Caco-2 (cell line): ENCODE results near the gene AURKAIP1. TPM values are rescaled to one million over a fixed set of nuclear protein-coding genes. Genes with fewer than 3 reads are reported as not detected.

Experiments
- BruUV-seq: library from RNA; stranded (reverse); fragments of 400-500 nt; replicated peaks from 2 replicates; lab custom pipeline; 2021; lab: Mats Ljungman, UMichigan
- CTCF ChIA-PET: fragments of 300-600 bp; sonication (Branson Sonifier 250); formaldehyde crosslinking; loops from one replicate; lab custom pipeline; 2022; ENCODE audit warnings: antibody characterized with exemption; lab: Charles Lee
- POLR2A ChIA-PET: fragments of 300-600 bp; sonication (Branson Sonifier 250); formaldehyde crosslinking; loops from one replicate; lab custom pipeline; 2022; ENCODE audit warnings: antibody characterized with exemption; lab: Charles Lee
- DNase-seq, 2 experiments: peaks; one replicate each; pipeline versions ENCODE4 v3.0.0 to v3.0.0-alpha.2; 2020 to 2022
- H3K27me3 ChIP-seq: replicated peaks from 2 replicates; pipeline ENCODE4 v1.6.0; 2011; ENCODE audit warnings: low read length; ENCODE audit not compliant: control insufficient read depth, insufficient read depth
- H3K36me3 ChIP-seq: 2 replicates; pipeline ENCODE4 v1.5.1; 2011; ENCODE audit warnings: low read length; ENCODE audit not compliant: control insufficient read depth, insufficient read depth
- H3K4me1 ChIP-seq: fragments of 250-450 bp; sonication (Bioruptor Pico); 2 replicates; pipeline ENCODE4 v1.5.1; 2020; ENCODE audit warnings: mild to moderate bottlenecking
- H3K4me3 ChIP-seq: 2 replicates; pipeline ENCODE4 v1.5.1; 2011; ENCODE audit warnings: low read depth, mild to moderate bottlenecking, control low read depth, low read length
- H3K9me3 ChIP-seq: fragments of 250-450 bp; sonication (Bioruptor Pico); 2 replicates; pipeline ENCODE4 v1.5.1; 2020; ENCODE audit warnings: mild to moderate bottlenecking, moderate library complexity
- H3K27ac Mint-ChIP-seq: one replicate; pipeline ENCODE4 v1.8.0; 2022; ENCODE audit warnings: mixed read lengths; ENCODE audit not compliant: unreplicated experiment
- H3K27me3 Mint-ChIP-seq: one replicate; pipeline ENCODE4 v1.8.0; 2022; ENCODE audit warnings: mixed read lengths; ENCODE audit not compliant: insufficient read depth, unreplicated experiment
- H3K36me3 Mint-ChIP-seq: one replicate; pipeline ENCODE4 v1.8.0; 2022; ENCODE audit warnings: mild to moderate bottlenecking, mixed read lengths; ENCODE audit not compliant: insufficient read depth, unreplicated experiment
- H3K4me1 Mint-ChIP-seq: one replicate; pipeline ENCODE4 v1.8.0; 2022; ENCODE audit warnings: low read depth, mixed read lengths; ENCODE audit not compliant: unreplicated experiment
- H3K4me3 Mint-ChIP-seq: one replicate; pipeline ENCODE4 v1.8.0; 2022; ENCODE audit warnings: mild to moderate bottlenecking, moderate library complexity, mixed read lengths; ENCODE audit not compliant: unreplicated experiment
- H3K9me3 Mint-ChIP-seq: one replicate; pipeline ENCODE4 v1.8.0; 2022; ENCODE audit warnings: mixed read lengths; ENCODE audit not compliant: unreplicated experiment
- CTCF ChIP-seq, 2 experiments: fragments of 200-600 bp in 1 of 2; IDR thresholded peaks; 1 replicate in 1 of 2; 2 replicates in 1 of 2; pipeline versions ENCODE4 v1.5.1 to v1.8.0; 2011 to 2022; ENCODE audit warnings: antibody characterized with exemption in 1 of 2, control low read depth in 1 of 2, inconsistent platforms in 1 of 2, low read depth in 1 of 2, low read length in 1 of 2, mild to moderate bottlenecking in 1 of 2, moderate library complexity in 1 of 2; ENCODE audit not compliant: insufficient read depth in 1 of 2, severe bottlenecking in 1 of 2, unreplicated experiment in 1 of 2
- intact Hi-C: fragments of 100-400 bp; cut with micrococcal nuclease; formaldehyde crosslinking; loops from one replicate; pipeline ENCODE4 v1.10.0; 2022; ENCODE audit not compliant: unreplicated experiment
- total RNA-seq: library from RNA; stranded (reverse); gene quantifications from 2 replicates; pipeline ENCODE4 v1.2.3, GENCODE V29; 2022

AURKAIP1 gene
- total RNA-seq, 1 experiment from 2014 or later = 187 TPM

GRCh38 chr1:1373815-1374588, 1.0 kb downstream of the AURKAIP1 start:
- H3K4me3 ChIP-seq = peak overlapping the region; percentile 84
- Mint-ChIP-seq H3K4me1 (no peaks in the 10 kb centered on the region), H3K27ac (peak overlapping the region; percentile 93), H3K9me3 (no peaks in the 10 kb centered on the region), H3K36me3 (peaks cover 16% of the 10 kb centered on the region), H3K27me3 (no peaks in the 10 kb centered on the region), H3K4me3 (peak overlapping the region; percentile 85)
- DNase-seq = no peak
- TF ChIP-seq CTCF (IDR thresholded peaks at IDR 0.05; ENCODE audit: insufficient read depth in 1 of 2, low read depth in 1 of 2, low read length in 1 of 2, severe bottlenecking in 1 of 2, unreplicated experiment in 1 of 2) = no peak
- H3K9me3 ChIP-seq = no peaks in the 10 kb centered on the region
- BruUV-seq = TSS peak; percentile 88
- ChIA-PET CTCF (no interaction called here), POLR2A (interaction anchor here (1.1 kb wide), 1 partner anchor 49 kb away, joined by 3 read pairs; no protein-coding TSS in a partner anchor)
- peaks cover 6% of the 10 kb centered on the region for H3K4me1 ChIP-seq
- no peaks in the 10 kb centered on the region for H3K36me3 ChIP-seq
- H3K27me3 ChIP-seq = no peaks in the 10 kb centered on the region
- intact Hi-C loops = no loop called here

GRCh38 chr1:1373051-1373814, 1.8 kb downstream of the AURKAIP1 start:
- no peaks in the 10 kb centered on the region for H3K4me1 Mint-ChIP-seq
- TF ChIP-seq CTCF (IDR thresholded peaks at IDR 0.05; ENCODE audit: insufficient read depth in 1 of 2, low read depth in 1 of 2, low read length in 1 of 2, severe bottlenecking in 1 of 2, unreplicated experiment in 1 of 2) = no peak
- H3K4me3 Mint-ChIP-seq = peak overlapping the region; percentile 85
- DNase-seq = no peak
- H3K9me3 Mint-ChIP-seq = no peaks in the 10 kb centered on the region
- no TSS peak for BruUV-seq
- ChIA-PET POLR2A (interaction anchor here (1.1 kb wide), 1 partner anchor 48 kb away, joined by 3 read pairs; no protein-coding TSS in a partner anchor), CTCF (no interaction called here)
- peaks cover 16% of the 10 kb centered on the region for H3K36me3 Mint-ChIP-seq
- intact Hi-C loops = no loop called here
- no peaks in the 10 kb centered on the region for H3K9me3 ChIP-seq
- no peaks in the 10 kb centered on the region for H3K27me3 ChIP-seq
- peaks cover 6% of the 10 kb centered on the region for H3K4me1 ChIP-seq
- no peaks in the 10 kb centered on the region for H3K27me3 Mint-ChIP-seq
- H3K27ac Mint-ChIP-seq = no peak overlapping the region
- no peaks in the 10 kb centered on the region for H3K36me3 ChIP-seq
- no peak overlapping the region for H3K4me3 ChIP-seq
